ENCODE results near the gene RASD2.

Gene RASD2

GRCh38 chr22:35586771-35587170 lies 46.1 kb downstream of the RASD2 start:
- intact Hi-C loops (cut with DNase I; ENCODE audit: low total_unique reads), result no loop called here
- Histone ChIP-seq H3K27ac (no peak overlapping the region), H3K4me3 (no peak overlapping the region), H3K36me3 (no peaks in the 10 kb centered on the region), H3K27me3 (no peaks in the 10 kb centered on the region), H3K9me3 (no peaks in the 10 kb centered on the region), H3K4me1 (peaks cover 0 to 8% (median 5%) of the 10 kb centered on the region in 4 donors)
- no peak for DNase-seq
- no peak for TF ChIP-seq CTCF (IDR thresholded peaks at IDR 0.05)

GRCh38 chr22:35587447-35587870 lies 46.8 kb downstream of the RASD2 start:
- DNase-seq, result peak; percentile 30 to 74
- no peak overlapping the region for H3K27ac ChIP-seq

GRCh38 chr22:35587896-35588295 lies 47.3 kb downstream of the RASD2 start:
- H3K4me3 ChIP-seq, result no peak overlapping the region
- intact Hi-C loops (cut with DNase I; ENCODE audit: low total_unique reads), result no loop called here
- H3K9me3 ChIP-seq, result no peaks in the 10 kb centered on the region
- H3K36me3 ChIP-seq, result no peaks in the 10 kb centered on the region
- no peak for DNase-seq
- TF ChIP-seq CTCF (IDR thresholded peaks at IDR 0.05), result no peak
- peaks cover 0 to 8% (median 5%) of the 10 kb centered on the region in 4 donors for H3K4me1 ChIP-seq
- no peak overlapping the region for H3K27ac ChIP-seq
- H3K27me3 ChIP-seq, result no peaks in the 10 kb centered on the region

More at GRCh38 chr22:35587447-35587870, 46.8 kb downstream of the RASD2 start:
- no peak for TF ChIP-seq CTCF (IDR thresholded peaks at IDR 0.05)
- Histone ChIP-seq H3K4me1 (peaks cover 0 to 8% (median 5%) of the 10 kb centered on the region in 4 donors), H3K9me3 (no peaks in the 10 kb centered on the region), H3K4me3 (no peak overlapping the region), H3K36me3 (no peaks in the 10 kb centered on the region), H3K27me3 (no peaks in the 10 kb centered on the region)
- intact Hi-C loops (cut with DNase I; ENCODE audit: low total_unique reads), result no loop called here

GRCh38 chr22:35589071-35589755 lies 48.6 kb downstream of the RASD2 start:
- DNase-seq, result peak in 1 of 2 donors; percentile 30
- H3K4me1 ChIP-seq, result peaks cover 0 to 11% (median 4%) of the 10 kb centered on the region in 4 donors
- no peaks in the 10 kb centered on the region for H3K9me3 ChIP-seq
- no peak for TF ChIP-seq CTCF (IDR thresholded peaks at IDR 0.05)
- H3K4me3 ChIP-seq, result no peak overlapping the region
- H3K27ac ChIP-seq, result no peak overlapping the region
- no peaks in the 10 kb centered on the region for H3K36me3 ChIP-seq
- intact Hi-C loops (cut with DNase I; ENCODE audit: low total_unique reads), result no loop called here
- no peaks in the 10 kb centered on the region for H3K27me3 ChIP-seq

GRCh38 chr22:35589756-35590093 lies 49.1 kb downstream of the RASD2 start:
- Histone ChIP-seq H3K27me3 (no peaks in the 10 kb centered on the region), H3K36me3 (no peaks in the 10 kb centered on the region), H3K4me3 (no peak overlapping the region), H3K9me3 (no peaks in the 10 kb centered on the region), H3K27ac (no peak overlapping the region), H3K4me1 (peaks cover 0 to 11% (median 4%) of the 10 kb centered on the region in 4 donors)
- intact Hi-C loops (cut with DNase I; ENCODE audit: low total_unique reads), result no loop called here
- DNase-seq, result no peak
- no peak for TF ChIP-seq CTCF (IDR thresholded peaks at IDR 0.05)
